Tongue (tissue), 2 donors: ENCODE data around the gene MICALL1. TPM values are rescaled to one million over a fixed set of nuclear protein-coding genes. Genes with fewer than 3 reads are reported as not detected.
A peak's percentile ranks its signal among the peaks of the same experiment; 100 is the strongest.
"Not testable (repeated sequence)": the region's sequence is repeated elsewhere in the genome, so short reads cannot be mapped to it uniquely, and the experiment has no call there.

Source experiments
- DNase-seq: peaks from one replicate; pipeline ENCODE4 v3.0.0-alpha.2; 2015
- total RNA-seq: library from RNA; depleted of rRNA; stranded (reverse); fragments of >200 nt; gene quantifications from one replicate; pipeline ENCODE4 v1.2.3, GENCODE V29; 2014

MICALL1 gene
- total RNA-seq, 1 donor from 2014 or later = 19.3 TPM

- DNase-seq = no peak
These were observed 48.6 kb downstream of the MICALL1 start for GRCh38 chr22:37954686-37955085.

GRCh38 chr22:37955825-37956397, 49.8 kb downstream of the MICALL1 start:
- DNase-seq = not testable (repeated sequence)

- no peak for DNase-seq
These were observed 51.1 kb downstream of the MICALL1 start for GRCh38 chr22:37957232-37957631.

- DNase-seq = no peak
These were observed 53.2 kb downstream of the MICALL1 start for GRCh38 chr22:37959231-37959825.

GRCh38 chr22:37961062-37961461, 55.0 kb downstream of the MICALL1 start:
- no peak for DNase-seq

GRCh38 chr22:37965940-37966664, 60.0 kb downstream of the MICALL1 start:
- no peak for DNase-seq

- DNase-seq = no peak
These were observed 61.0 kb downstream of the MICALL1 start for GRCh38 chr22:37967147-37967546.

GRCh38 chr22:37967637-37968451, 61.7 kb downstream of the MICALL1 start:
- no peak for DNase-seq

GRCh38 chr22:37968452-37969251, 62.6 kb downstream of the MICALL1 start:
- DNase-seq = no peak

- DNase-seq = no peak
These were observed 64.8 kb downstream of the MICALL1 start for GRCh38 chr22:37970864-37971263.

- DNase-seq = no peak
These were observed 65.7 kb downstream of the MICALL1 start for GRCh38 chr22:37971475-37972434.

GRCh38 chr22:37972527-37972926, 66.4 kb downstream of the MICALL1 start:
- peak; percentile 81 for DNase-seq

- no peak for DNase-seq
These were observed 67.4 kb downstream of the MICALL1 start for GRCh38 chr22:37973271-37974170.

- DNase-seq = no peak
These were observed 69.1 kb downstream of the MICALL1 start for GRCh38 chr22:37975153-37975552.

GRCh38 chr22:37976022-37976421, 69.9 kb downstream of the MICALL1 start:
- DNase-seq = not testable (repeated sequence)

- DNase-seq = no peak
These were observed 70.5 kb downstream of the MICALL1 start for GRCh38 chr22:37976547-37976946.

- no peak for DNase-seq
These were observed 73.7 kb downstream of the MICALL1 start for GRCh38 chr22:37979782-37980181.

GRCh38 chr22:37981282-37982011, 75.3 kb downstream of the MICALL1 start:
- DNase-seq = no peak
